Memory B cell (primary cell): Measurements from ENCODE around the gene TTC28.
"Not testable (repeated sequence)": the region's sequence is repeated elsewhere in the genome, so short reads cannot be mapped to it uniquely, and the experiment has no call there.

Experiments
- ATAC-seq: fragments of 150-1000 bp; cut with Tn5 transposase; 2 replicates; pipeline ENCODE4 v1.10.0; 2021; ENCODE audit warnings: low read depth, mild to moderate bottlenecking, moderate library complexity
- DNase-seq, 2 donors: peaks; one replicate each; pipeline ENCODE4 v3.0.0; 2022; ENCODE audit warnings: low spot score in 2 of 2
- H3K27ac Mint-ChIP-seq: one replicate; pipeline ENCODE4 v1.8.0; 2022; ENCODE audit warnings: mild to moderate bottlenecking, moderate library complexity, mixed read lengths
- H3K27me3 Mint-ChIP-seq: one replicate; pipeline ENCODE4 v1.8.0; 2022; ENCODE audit warnings: mixed read lengths
- H3K36me3 Mint-ChIP-seq: one replicate; pipeline ENCODE4 v1.8.0; 2022; ENCODE audit warnings: mild to moderate bottlenecking, mixed read lengths
- H3K4me1 Mint-ChIP-seq: one replicate; pipeline ENCODE4 v1.8.0; 2022; ENCODE audit warnings: mixed read lengths
- H3K4me3 Mint-ChIP-seq: one replicate; pipeline ENCODE4 v1.8.0; 2022; ENCODE audit warnings: mild to moderate bottlenecking, moderate library complexity, mixed read lengths
- H3K9me3 Mint-ChIP-seq: one replicate; pipeline ENCODE4 v1.8.0; 2022; ENCODE audit warnings: mixed read lengths

Gene TTC28

GRCh38 chr22:28106617-28107016 lies 573.0 kb downstream of the TTC28 start:
- no peak for DNase-seq
- no peaks in the 10 kb centered on the region for H3K36me3 Mint-ChIP-seq
- no peaks in the 10 kb centered on the region for H3K9me3 Mint-ChIP-seq
- no peak overlapping the region for H3K4me3 Mint-ChIP-seq
- H3K27ac Mint-ChIP-seq: no peak overlapping the region
- H3K4me1 Mint-ChIP-seq: no peaks in the 10 kb centered on the region
- ATAC-seq: no peak
- H3K27me3 Mint-ChIP-seq: no peaks in the 10 kb centered on the region

- Mint-ChIP-seq H3K36me3 (no peaks in the 10 kb centered on the region), H3K9me3 (no peaks in the 10 kb centered on the region), H3K27ac (no peak overlapping the region), H3K27me3 (no peaks in the 10 kb centered on the region), H3K4me3 (no peak overlapping the region), H3K4me1 (no peaks in the 10 kb centered on the region)
- DNase-seq (no peak), ATAC-seq (no peak)
These were observed 573.7 kb downstream of the TTC28 start for GRCh38 chr22:28105988-28106387.

GRCh38 chr22:28105413-28105812 lies 574.2 kb downstream of the TTC28 start:
- H3K27ac Mint-ChIP-seq: no peak overlapping the region
- H3K36me3 Mint-ChIP-seq: no peaks in the 10 kb centered on the region
- no peaks in the 10 kb centered on the region for H3K4me1 Mint-ChIP-seq
- ATAC-seq (no peak), DNase-seq (no peak)
- H3K27me3 Mint-ChIP-seq: no peaks in the 10 kb centered on the region
- no peak overlapping the region for H3K4me3 Mint-ChIP-seq
- no peaks in the 10 kb centered on the region for H3K9me3 Mint-ChIP-seq

GRCh38 chr22:28103596-28103995 lies 576.0 kb downstream of the TTC28 start:
- Mint-ChIP-seq H3K36me3 (no peaks in the 10 kb centered on the region), H3K27me3 (no peaks in the 10 kb centered on the region), H3K4me1 (no peaks in the 10 kb centered on the region), H3K9me3 (no peaks in the 10 kb centered on the region), H3K4me3 (no peak overlapping the region), H3K27ac (no peak overlapping the region)
- DNase-seq (no peak), ATAC-seq (no peak)

- H3K36me3 Mint-ChIP-seq: no peaks in the 10 kb centered on the region
- DNase-seq (no peak), ATAC-seq (no peak)
- no peaks in the 10 kb centered on the region for H3K4me1 Mint-ChIP-seq
- no peak overlapping the region for H3K27ac Mint-ChIP-seq
- H3K4me3 Mint-ChIP-seq: no peak overlapping the region
- no peaks in the 10 kb centered on the region for H3K9me3 Mint-ChIP-seq
- H3K27me3 Mint-ChIP-seq: no peaks in the 10 kb centered on the region
These were observed 577.4 kb downstream of the TTC28 start for GRCh38 chr22:28102151-28102812.

- Mint-ChIP-seq H3K27ac (no peak overlapping the region), H3K27me3 (no peaks in the 10 kb centered on the region), H3K9me3 (no peaks in the 10 kb centered on the region), H3K4me3 (no peak overlapping the region), H3K36me3 (no peaks in the 10 kb centered on the region), H3K4me1 (no peaks in the 10 kb centered on the region)
- DNase-seq (no peak), ATAC-seq (no peak)
These were observed 582.0 kb downstream of the TTC28 start for GRCh38 chr22:28097627-28098026.

GRCh38 chr22:28096161-28096560 lies 583.5 kb downstream of the TTC28 start:
- Mint-ChIP-seq H3K27me3 (no peaks in the 10 kb centered on the region), H3K36me3 (no peaks in the 10 kb centered on the region), H3K27ac (no peak overlapping the region), H3K4me1 (no peaks in the 10 kb centered on the region), H3K4me3 (no peak overlapping the region), H3K9me3 (no peaks in the 10 kb centered on the region)
- ATAC-seq: no peak
- no peak for DNase-seq

GRCh38 chr22:28095316-28096095 lies 584.1 kb downstream of the TTC28 start:
- no peak for DNase-seq
- no peaks in the 10 kb centered on the region for H3K36me3 Mint-ChIP-seq
- no peaks in the 10 kb centered on the region for H3K4me1 Mint-ChIP-seq
- no peaks in the 10 kb centered on the region for H3K27me3 Mint-ChIP-seq
- no peaks in the 10 kb centered on the region for H3K9me3 Mint-ChIP-seq
- H3K27ac Mint-ChIP-seq: no peak overlapping the region
- H3K4me3 Mint-ChIP-seq: no peak overlapping the region
- no peak for ATAC-seq

GRCh38 chr22:28094771-28095170 lies 584.9 kb downstream of the TTC28 start:
- Mint-ChIP-seq H3K27me3 (no peaks in the 10 kb centered on the region), H3K4me1 (no peaks in the 10 kb centered on the region), H3K36me3 (no peaks in the 10 kb centered on the region), H3K27ac (no peak overlapping the region), H3K4me3 (no peak overlapping the region), H3K9me3 (no peaks in the 10 kb centered on the region)
- ATAC-seq (no peak), DNase-seq (no peak)

GRCh38 chr22:28093711-28094110 lies 585.9 kb downstream of the TTC28 start:
- Mint-ChIP-seq H3K9me3 (no peaks in the 10 kb centered on the region), H3K4me1 (no peaks in the 10 kb centered on the region), H3K27me3 (no peaks in the 10 kb centered on the region)

GRCh38 chr22:28091486-28091885 lies 588.2 kb downstream of the TTC28 start:
- Mint-ChIP-seq H3K27me3 (no peaks in the 10 kb centered on the region), H3K4me1 (no peaks in the 10 kb centered on the region), H3K27ac (no peak overlapping the region), H3K4me3 (no peak overlapping the region), H3K36me3 (no peaks in the 10 kb centered on the region), H3K9me3 (no peaks in the 10 kb centered on the region)
- no peak for ATAC-seq
- DNase-seq: no peak

More at GRCh38 chr22:28093711-28094110, 585.9 kb downstream of the TTC28 start:
- DNase-seq: no peak
- H3K36me3 Mint-ChIP-seq: no peaks in the 10 kb centered on the region
- H3K27ac Mint-ChIP-seq: no peak overlapping the region
- no peak for ATAC-seq
- H3K4me3 Mint-ChIP-seq: no peak overlapping the region

- H3K27ac Mint-ChIP-seq, ATAC-seq, DNase-seq, H3K36me3 Mint-ChIP-seq, H3K4me1 Mint-ChIP-seq, H3K4me3 Mint-ChIP-seq, H3K9me3 Mint-ChIP-seq, H3K27me3 Mint-ChIP-seq: not testable (repeated sequence)
These were observed 590.1 kb downstream of the TTC28 start for GRCh38 chr22:28089541-28089940.

GRCh38 chr22:28077166-28077565 lies 602.5 kb downstream of the TTC28 start:
- H3K36me3 Mint-ChIP-seq: no peaks in the 10 kb centered on the region
- H3K9me3 Mint-ChIP-seq: no peaks in the 10 kb centered on the region
- peaks cover 10% of the 10 kb centered on the region for H3K27me3 Mint-ChIP-seq
- ATAC-seq: no peak
- DNase-seq: no peak
- no peaks in the 10 kb centered on the region for H3K4me1 Mint-ChIP-seq
- no peak overlapping the region for H3K4me3 Mint-ChIP-seq
- H3K27ac Mint-ChIP-seq: no peak overlapping the region

- no peaks in the 10 kb centered on the region for H3K36me3 Mint-ChIP-seq
- H3K4me1 Mint-ChIP-seq: no peaks in the 10 kb centered on the region
- H3K9me3 Mint-ChIP-seq: no peaks in the 10 kb centered on the region
- peaks cover 10% of the 10 kb centered on the region for H3K27me3 Mint-ChIP-seq
- ATAC-seq: no peak
- H3K4me3 Mint-ChIP-seq: no peak overlapping the region
- no peak for DNase-seq
- no peak overlapping the region for H3K27ac Mint-ChIP-seq
These were observed 604.2 kb downstream of the TTC28 start for GRCh38 chr22:28075358-28075981.
